Left lung (tissue), 10 donors: ENCODE measurements around the gene PAK3. TPM values are rescaled to one million over a fixed set of nuclear protein-coding genes. Genes with fewer than 3 reads are reported as not detected.

Experiments
- ATAC-seq: fragments of 200-7000 bp; cut with Tn5 transposase; one replicate; pipeline ENCODE4 v1.9.1; 2020; ENCODE audit warnings: moderate library complexity
- DNase-seq, 4 donors: peaks; one replicate each; pipeline ENCODE4 v3.0.0-alpha.2; 2013 to 2020
- H3K27ac ChIP-seq, 2 donors: fragments of 200-600 bp; sonication (generic) in 1 of 2; one replicate each; pipeline versions ENCODE4 v1.5.0 to v1.8.0; 2020 to 2021
- H3K27me3 ChIP-seq, 2 donors: fragments of 200-600 bp; sonication (generic) in 1 of 2; one replicate each; pipeline versions ENCODE4 v1.5.0 to v1.8.0; 2020 to 2021
- H3K36me3 ChIP-seq, 2 donors: fragments of 200-600 bp; sonication (generic) in 1 of 2; one replicate each; pipeline versions ENCODE4 v1.5.0 to v1.8.0; 2020 to 2021
- H3K4me1 ChIP-seq, 2 donors: fragments of 200-600 bp; one replicate each; pipeline ENCODE4 v1.8.0; 2021
- H3K4me3 ChIP-seq, 2 donors: fragments of 200-600 bp; sonication (generic) in 1 of 2; one replicate each; pipeline versions ENCODE4 v1.5.0 to v1.8.0; 2020 to 2021; ENCODE audit warnings: mild to moderate bottlenecking in 1 of 2
- H3K9me3 ChIP-seq, 2 donors: fragments of 200-600 bp; sonication (generic) in 1 of 2; one replicate each; pipeline versions ENCODE4 v1.5.0 to v1.8.0; 2020 to 2021
- intact Hi-C, 2 donors: fragments of 100-400 bp; cut with DNase I; formaldehyde crosslinking; loops; one replicate each; pipeline versions ENCODE4 v1.11.2 to v1.14.2; 2022
- polyA plus RNA-seq, 6 donors: library from polyadenylated mRNA; unstranded; fragments of 120-200 nt; gene quantifications; one replicate each; pipeline ENCODE4 v1.2.1, GENCODE V29; 2013; ENCODE audit not compliant: insufficient read length in 6 of 6
- total RNA-seq, 2 donors: library from RNA; stranded (reverse); fragmentation: NEBNext Ultra II Directional; extraction: Animal tissue kit (Norgen Biotek cat#: 25700); gene quantifications; one replicate each; pipeline ENCODE4 v1.2.1, GENCODE V29; 2021
- TF ChIP-seq, protein P1 (sequence below), 2 donors: fragments of 200-600 bp; sonication (generic) in 1 of 2; IDR thresholded peaks; one replicate each; pipeline versions ENCODE4 v1.5.0 to v1.8.0; 2021; ENCODE audit warnings: antibody characterized with exemption in 2 of 2
- donor health status: DM: no; HTN: yes; CAD: no.
- donor health status: DM: no; HTN: no; CAD: no.

Gene PAK3
- total and polyA plus RNA-seq, 8 donors, result 0.42 to 3.1 (median 0.97) TPM

DNA sequence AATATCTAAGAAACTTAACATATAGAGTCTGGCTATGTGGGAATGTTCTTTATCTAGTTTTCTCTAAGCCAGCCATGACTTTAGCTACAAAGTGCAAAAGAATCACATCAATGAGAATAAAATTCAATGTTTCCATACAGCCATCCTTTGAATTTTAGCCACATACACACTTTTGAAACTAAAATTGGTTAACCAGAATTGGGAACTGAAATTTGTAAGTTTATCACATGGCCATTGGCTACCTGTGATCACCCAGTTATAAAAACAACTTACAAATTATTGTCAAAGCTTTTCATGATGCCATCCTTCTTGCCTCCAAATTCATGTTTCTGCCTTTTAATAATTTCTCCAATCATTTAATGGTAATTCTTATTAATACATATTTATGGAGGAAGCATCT lies 49.9 kb downstream of the PAK3 start:
- intact Hi-C loops, result no loop called here
- TF ChIP-seq, protein P1, sequence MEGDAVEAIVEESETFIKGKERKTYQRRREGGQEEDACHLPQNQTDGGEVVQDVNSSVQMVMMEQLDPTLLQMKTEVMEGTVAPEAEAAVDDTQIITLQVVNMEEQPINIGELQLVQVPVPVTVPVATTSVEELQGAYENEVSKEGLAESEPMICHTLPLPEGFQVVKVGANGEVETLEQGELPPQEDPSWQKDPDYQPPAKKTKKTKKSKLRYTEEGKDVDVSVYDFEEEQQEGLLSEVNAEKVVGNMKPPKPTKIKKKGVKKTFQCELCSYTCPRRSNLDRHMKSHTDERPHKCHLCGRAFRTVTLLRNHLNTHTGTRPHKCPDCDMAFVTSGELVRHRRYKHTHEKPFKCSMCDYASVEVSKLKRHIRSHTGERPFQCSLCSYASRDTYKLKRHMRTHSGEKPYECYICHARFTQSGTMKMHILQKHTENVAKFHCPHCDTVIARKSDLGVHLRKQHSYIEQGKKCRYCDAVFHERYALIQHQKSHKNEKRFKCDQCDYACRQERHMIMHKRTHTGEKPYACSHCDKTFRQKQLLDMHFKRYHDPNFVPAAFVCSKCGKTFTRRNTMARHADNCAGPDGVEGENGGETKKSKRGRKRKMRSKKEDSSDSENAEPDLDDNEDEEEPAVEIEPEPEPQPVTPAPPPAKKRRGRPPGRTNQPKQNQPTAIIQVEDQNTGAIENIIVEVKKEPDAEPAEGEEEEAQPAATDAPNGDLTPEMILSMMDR (IDR thresholded peaks at IDR 0.05), result no peak
- ATAC-seq, result no peak

DNA sequence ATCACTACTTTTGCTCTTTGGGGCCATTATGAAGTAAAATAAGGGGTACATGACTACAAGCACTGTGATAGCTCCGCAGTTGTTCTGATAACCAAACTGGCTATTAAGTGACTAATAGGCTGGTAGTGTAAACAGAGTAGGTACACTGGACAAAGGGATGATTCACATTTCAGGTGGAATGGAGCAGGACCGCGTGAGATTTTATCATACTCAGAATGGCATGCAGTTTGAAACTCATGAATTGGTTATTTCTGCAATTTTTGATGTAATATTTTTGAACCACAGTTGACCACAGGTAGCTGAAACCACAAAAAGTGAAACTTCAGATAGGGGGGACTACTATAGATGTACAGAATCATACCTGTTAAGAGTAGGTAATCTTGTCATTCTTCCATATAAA lies 55.8 kb downstream of the PAK3 start:
- Histone ChIP-seq H3K36me3 (no peaks in the 10 kb centered on the region), H3K27ac (no peak overlapping the region), H3K9me3 (no peaks in the 10 kb centered on the region), H3K4me3 (no peak overlapping the region), H3K27me3 (no peaks in the 10 kb centered on the region), H3K4me1 (no peaks in the 10 kb centered on the region)
- ATAC-seq, result no peak
- no peak for DNase-seq
- TF ChIP-seq, protein P1 (IDR thresholded peaks at IDR 0.05), result no peak
- intact Hi-C loops, result no loop called here

More for the DNA sequence above, 49.9 kb downstream of the PAK3 start:
- no peaks in the 10 kb centered on the region for H3K4me1 ChIP-seq
- no peaks in the 10 kb centered on the region for H3K9me3 ChIP-seq
- DNase-seq, result no peak
- H3K36me3 ChIP-seq, result no peaks in the 10 kb centered on the region
- H3K27me3 ChIP-seq, result no peaks in the 10 kb centered on the region
- no peak overlapping the region for H3K27ac ChIP-seq
- no peak overlapping the region for H3K4me3 ChIP-seq

DNA sequence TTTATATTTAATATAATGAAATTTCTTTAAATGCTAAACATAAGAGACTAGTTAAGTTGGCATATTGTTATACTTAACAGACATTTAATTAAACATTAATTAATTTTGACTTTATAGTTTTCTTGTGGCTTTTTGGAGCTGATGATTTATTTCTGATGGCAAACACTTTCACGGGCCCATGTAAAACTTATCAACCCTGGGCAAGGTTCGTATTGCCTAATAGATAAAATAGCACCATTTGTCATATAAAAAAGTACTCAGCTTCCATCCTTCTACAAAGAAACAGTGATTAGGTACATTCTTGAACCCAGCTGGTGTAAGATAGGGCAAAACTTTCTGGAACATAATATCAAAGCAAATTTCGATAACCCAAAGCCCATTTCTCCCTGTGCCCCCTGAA lies 63.2 kb downstream of the PAK3 start:
- H3K4me3 ChIP-seq, result no peak overlapping the region
- DNase-seq (no peak), ATAC-seq (no peak)
- H3K4me1 ChIP-seq, result no peaks in the 10 kb centered on the region
- H3K9me3 ChIP-seq, result no peaks in the 10 kb centered on the region
- no peak overlapping the region for H3K27ac ChIP-seq
- TF ChIP-seq, protein P1 (IDR thresholded peaks at IDR 0.05), result no peak
- no peaks in the 10 kb centered on the region for H3K36me3 ChIP-seq
- intact Hi-C loops, result no loop called here
- H3K27me3 ChIP-seq, result no peaks in the 10 kb centered on the region

DNA sequence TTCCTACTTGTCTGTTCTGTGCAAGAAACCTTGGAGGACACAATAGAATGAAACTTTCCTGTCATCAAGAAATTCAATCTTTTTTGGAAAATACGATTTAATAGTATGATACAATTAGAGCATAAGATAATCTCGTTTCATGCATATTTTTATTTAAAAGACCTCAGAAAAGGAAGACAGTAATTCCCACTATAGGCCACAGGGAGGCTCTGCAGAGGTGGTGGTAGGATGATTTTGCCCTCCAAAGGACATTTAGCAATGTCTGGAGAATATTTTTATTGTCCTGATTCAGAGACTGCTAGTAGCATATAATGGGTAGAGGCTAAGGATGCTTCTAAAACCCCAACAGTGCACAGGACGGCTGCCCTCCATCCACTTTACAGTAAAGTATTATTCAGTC lies 68.7 kb downstream of the PAK3 start:
- ATAC-seq, result no peak
- TF ChIP-seq, protein P1 (IDR thresholded peaks at IDR 0.05), result no peak
- Histone ChIP-seq H3K4me1 (no peaks in the 10 kb centered on the region), H3K4me3 (no peak overlapping the region), H3K36me3 (no peaks in the 10 kb centered on the region), H3K9me3 (no peaks in the 10 kb centered on the region), H3K27ac (no peak overlapping the region), H3K27me3 (peaks cover 0 to 4% of the 10 kb centered on the region in 2 donors)
- DNase-seq, result no peak
- intact Hi-C loops, result no loop called here

DNA sequence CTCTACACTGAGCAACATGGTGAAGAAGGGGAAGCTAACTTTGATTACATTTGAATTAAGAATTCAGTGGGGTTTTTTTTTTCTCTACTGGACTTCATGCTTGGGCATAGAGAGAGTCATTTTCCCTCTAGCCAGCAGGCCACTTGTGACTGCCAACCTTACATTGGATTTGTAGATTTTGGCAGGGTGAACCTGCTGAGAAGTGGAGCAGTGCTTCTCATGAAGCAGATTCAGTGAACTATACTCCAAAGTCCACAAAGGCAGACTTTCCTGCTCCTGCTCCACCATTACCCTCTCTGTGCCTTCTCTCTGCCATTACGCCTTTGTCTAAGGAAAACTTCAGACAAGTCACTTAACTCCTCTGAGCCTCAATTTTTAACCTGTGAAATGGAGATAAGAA lies 69.9 kb downstream of the PAK3 start:
- no peaks in the 10 kb centered on the region for H3K9me3 ChIP-seq
- DNase-seq (no peak), ATAC-seq (no peak)
- TF ChIP-seq, protein P1 (IDR thresholded peaks at IDR 0.05), result no peak
- no peak overlapping the region for H3K27ac ChIP-seq
- intact Hi-C loops, result no loop called here
- H3K4me1 ChIP-seq, result no peaks in the 10 kb centered on the region
- H3K27me3 ChIP-seq, result peaks cover 0 to 11% of the 10 kb centered on the region in 2 donors
- H3K36me3 ChIP-seq, result no peaks in the 10 kb centered on the region
- H3K4me3 ChIP-seq, result no peak overlapping the region
